Testis (tissue), 2 donors: ENCODE measurements around the gene TESK2.

Source experiments
- POLR2A ChIP-seq: fragments of 450-650 bp; IDR thresholded peaks from one replicate; pipeline ENCODE4 v1.6.1; 2017; ENCODE audit warnings: antibody characterized with exemption, mild to moderate bottlenecking, moderate library complexity
- TF ChIP-seq, protein P1 (sequence below), 3 experiments: fragments of 450-650 bp in 2 of 3; fragments of 200-600 bp in 1 of 3; sonication (generic) in 1 of 3; IDR thresholded peaks; one replicate each; pipeline ENCODE4 v1.5.1; 2016 to 2019; ENCODE audit warnings: antibody characterized with exemption in 3 of 3, mild to moderate bottlenecking in 2 of 3, moderate library complexity in 1 of 3

DNA sequence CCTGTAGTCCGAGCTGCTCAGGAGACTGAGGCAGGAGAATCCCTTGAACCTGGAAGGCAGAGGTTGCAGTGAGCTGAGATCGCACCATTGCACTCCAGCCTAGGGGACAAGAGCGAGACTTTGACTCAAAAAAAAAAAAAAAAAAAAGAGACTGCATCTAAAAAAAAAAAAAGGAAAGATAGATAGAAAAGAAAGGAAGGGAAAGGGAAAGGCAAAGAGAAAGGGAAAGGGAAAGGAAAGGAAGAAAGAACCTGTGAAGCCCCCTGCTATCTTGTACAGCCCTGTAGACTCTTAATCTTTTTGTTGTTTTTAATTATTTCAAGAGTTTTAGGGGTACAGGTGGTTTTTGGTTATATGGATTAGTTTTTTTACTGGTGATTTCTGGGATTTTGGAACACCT is 104.7 kb downstream of the TESK2 start:
- TF ChIP-seq, protein P1, sequence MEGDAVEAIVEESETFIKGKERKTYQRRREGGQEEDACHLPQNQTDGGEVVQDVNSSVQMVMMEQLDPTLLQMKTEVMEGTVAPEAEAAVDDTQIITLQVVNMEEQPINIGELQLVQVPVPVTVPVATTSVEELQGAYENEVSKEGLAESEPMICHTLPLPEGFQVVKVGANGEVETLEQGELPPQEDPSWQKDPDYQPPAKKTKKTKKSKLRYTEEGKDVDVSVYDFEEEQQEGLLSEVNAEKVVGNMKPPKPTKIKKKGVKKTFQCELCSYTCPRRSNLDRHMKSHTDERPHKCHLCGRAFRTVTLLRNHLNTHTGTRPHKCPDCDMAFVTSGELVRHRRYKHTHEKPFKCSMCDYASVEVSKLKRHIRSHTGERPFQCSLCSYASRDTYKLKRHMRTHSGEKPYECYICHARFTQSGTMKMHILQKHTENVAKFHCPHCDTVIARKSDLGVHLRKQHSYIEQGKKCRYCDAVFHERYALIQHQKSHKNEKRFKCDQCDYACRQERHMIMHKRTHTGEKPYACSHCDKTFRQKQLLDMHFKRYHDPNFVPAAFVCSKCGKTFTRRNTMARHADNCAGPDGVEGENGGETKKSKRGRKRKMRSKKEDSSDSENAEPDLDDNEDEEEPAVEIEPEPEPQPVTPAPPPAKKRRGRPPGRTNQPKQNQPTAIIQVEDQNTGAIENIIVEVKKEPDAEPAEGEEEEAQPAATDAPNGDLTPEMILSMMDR (IDR thresholded peaks at IDR 0.05): no peak
- no peak for TF ChIP-seq POLR2A
